BLaER1 (cell line): ENCODE measurements around the gene LCORL.
"Not testable (repeated sequence)": the region's sequence is repeated elsewhere in the genome, so short reads cannot be mapped to it uniquely, and the experiment has no call there.

Experiments used
- H3K27ac ChIP-seq: shearing (Covaris generic); formaldehyde crosslinking; 2 replicates; pipeline ENCODE4 v1.8.1; 2022
- H3K27me3 ChIP-seq: shearing (Covaris generic); formaldehyde crosslinking; 2 replicates; pipeline ENCODE4 v1.8.1; 2022
- H3K36me3 ChIP-seq: shearing (Covaris generic); formaldehyde crosslinking; 2 replicates; pipeline ENCODE4 v1.8.1; 2022
- H3K4me1 ChIP-seq: shearing (Covaris generic); formaldehyde crosslinking; 2 replicates; pipeline ENCODE4 v1.8.1; 2022
- H3K4me2 ChIP-seq: shearing (Covaris generic); formaldehyde crosslinking; 2 replicates; pipeline ENCODE4 v1.8.1; 2022
- H3K4me3 ChIP-seq: shearing (Covaris generic); formaldehyde crosslinking; 2 replicates; pipeline ENCODE4 v1.8.1; 2022
- H3K9ac ChIP-seq: shearing (Covaris generic); formaldehyde crosslinking; 2 replicates; pipeline ENCODE4 v1.8.1; 2022
- H3K9me3 ChIP-seq: shearing (Covaris generic); formaldehyde crosslinking; 2 replicates; pipeline ENCODE4 v1.8.1; 2022
- H4K20me1 ChIP-seq: shearing (Covaris generic); formaldehyde crosslinking; 2 replicates; pipeline ENCODE4 v1.8.1; 2022
- Cebpa-rat ChIP-seq: shearing (Covaris generic); IDR thresholded peaks from 2 replicates; pipeline ENCODE4 v1.8.1; 2022

LCORL gene

GRCh38 chr4:17869327-17869726 is 152.2 kb downstream of the LCORL start:
- Histone ChIP-seq H3K36me3 (peaks cover under 1% of the 10 kb centered on the region), H3K4me3 (no peak overlapping the region), H3K9ac (no peak overlapping the region), H4K20me1 (no peaks in the 10 kb centered on the region), H3K4me2 (no peak overlapping the region), H3K27me3 (no peaks in the 10 kb centered on the region), H3K27ac (no peak overlapping the region), H3K9me3 (0 out of 2 replicates have a peak, but pooled peaks cover under 1% of the 10 kb centered on the region), H3K4me1 (no peaks in the 10 kb centered on the region)
- no peak for TF ChIP-seq Cebpa-rat

GRCh38 chr4:17867276-17867675 is 154.3 kb downstream of the LCORL start:
- Histone ChIP-seq H3K27ac (no peak overlapping the region), H3K4me1 (no peaks in the 10 kb centered on the region)

GRCh38 chr4:17866810-17867209 is 154.7 kb downstream of the LCORL start:
- Histone ChIP-seq H3K9ac (no peak overlapping the region), H3K4me1 (no peaks in the 10 kb centered on the region), H3K27me3 (no peaks in the 10 kb centered on the region), H3K9me3 (peaks cover 26% of the 10 kb centered on the region), H3K4me3 (no peak overlapping the region), H4K20me1 (no peaks in the 10 kb centered on the region), H3K36me3 (peaks cover 26% of the 10 kb centered on the region), H3K27ac (no peak overlapping the region), H3K4me2 (no peak overlapping the region)
- no peak for TF ChIP-seq Cebpa-rat

More at GRCh38 chr4:17867276-17867675, 154.3 kb downstream of the LCORL start:
- Histone ChIP-seq H3K9me3 (peaks cover 21% of the 10 kb centered on the region), H3K27me3 (no peaks in the 10 kb centered on the region), H3K4me3 (no peak overlapping the region), H3K36me3 (peaks cover 21% of the 10 kb centered on the region), H3K9ac (no peak overlapping the region), H4K20me1 (no peaks in the 10 kb centered on the region), H3K4me2 (no peak overlapping the region)
- no peak for TF ChIP-seq Cebpa-rat

- H4K20me1 ChIP-seq = no peaks in the 10 kb centered on the region
- no peak overlapping the region for H3K27ac ChIP-seq
- peaks cover 35% of the 10 kb centered on the region for H3K9me3 ChIP-seq
- no peaks in the 10 kb centered on the region for H3K4me1 ChIP-seq
- no peaks in the 10 kb centered on the region for H3K27me3 ChIP-seq
- H3K36me3 ChIP-seq = peaks cover 34% of the 10 kb centered on the region
- no peak overlapping the region for H3K4me3 ChIP-seq
- TF ChIP-seq Cebpa-rat = no peak
- H3K4me2 ChIP-seq = no peak overlapping the region
- no peak overlapping the region for H3K9ac ChIP-seq
Measured at GRCh38 chr4:17865866-17866363, 155.6 kb downstream of the LCORL start.

GRCh38 chr4:17861906-17862305 is 159.6 kb downstream of the LCORL start:
- not testable (repeated sequence) for H3K4me2 ChIP-seq, H3K9ac ChIP-seq, H3K27ac ChIP-seq, H3K4me1 ChIP-seq, H3K4me3 ChIP-seq, H4K20me1 ChIP-seq, H3K27me3 ChIP-seq
- H3K36me3 ChIP-seq = peaks cover 38% of the 10 kb centered on the region
- H3K9me3 ChIP-seq = peaks cover 37% of the 10 kb centered on the region

DNA sequence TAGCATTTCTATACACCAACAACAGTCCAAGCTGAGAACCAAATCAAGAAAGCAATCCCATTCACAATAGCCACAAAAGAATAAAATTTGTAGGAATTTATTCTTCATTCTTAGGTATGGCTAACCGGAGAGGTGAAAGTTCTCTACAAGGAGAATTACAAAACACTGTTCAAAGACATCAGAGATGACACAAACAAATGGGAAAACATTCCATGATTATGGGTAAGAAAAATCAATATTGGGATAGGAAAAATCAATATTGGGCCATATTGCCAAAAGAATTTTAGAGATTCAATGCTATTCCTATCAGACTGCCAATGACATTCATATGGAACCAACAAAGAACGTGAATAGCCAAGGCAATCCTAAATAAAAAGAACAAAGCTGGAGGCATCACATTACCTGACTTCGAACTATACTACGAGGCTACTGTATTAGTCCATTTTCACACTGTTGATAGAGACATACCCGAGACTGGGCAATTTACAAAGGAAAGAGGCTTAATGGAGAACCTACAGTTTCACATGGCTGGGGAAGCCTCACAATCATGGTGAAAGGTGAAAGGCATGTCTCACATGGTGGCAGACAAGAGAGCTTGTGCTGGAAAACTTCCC is 161.7 kb downstream of the LCORL start:
- no peak for TF ChIP-seq Cebpa-rat
- Histone ChIP-seq H3K27ac (no peak overlapping the region), H3K36me3 (peaks cover 38% of the 10 kb centered on the region), H3K4me1 (no peaks in the 10 kb centered on the region), H3K4me3 (no peak overlapping the region), H3K9me3 (peaks cover 37% of the 10 kb centered on the region), H3K27me3 (no peaks in the 10 kb centered on the region), H3K4me2 (no peak overlapping the region), H3K9ac (no peak overlapping the region), H4K20me1 (no peaks in the 10 kb centered on the region)

DNA sequence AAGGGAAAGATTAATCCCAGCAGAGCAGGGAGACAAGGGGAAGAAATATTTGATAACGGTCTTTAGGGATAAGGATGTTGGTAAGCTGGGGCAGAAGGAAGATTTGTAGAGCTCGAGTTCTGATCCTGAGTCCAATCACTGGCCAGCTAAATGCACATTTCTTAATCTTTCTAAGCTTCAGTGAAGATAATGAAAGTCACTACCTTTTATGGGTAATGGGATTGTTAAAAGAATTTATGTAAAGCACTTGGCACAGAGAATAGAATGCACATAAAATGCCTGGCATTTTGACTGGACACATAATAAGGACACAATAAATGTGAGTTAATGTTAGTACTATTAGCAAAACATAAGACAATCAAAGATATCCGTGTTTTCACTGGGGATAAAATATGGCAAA is 167.5 kb downstream of the LCORL start:
- Histone ChIP-seq H3K9me3 (no peaks in the 10 kb centered on the region; the same call in 1 of the 2 replicates), H3K27me3 (no peaks in the 10 kb centered on the region), H3K4me2 (no peak overlapping the region), H4K20me1 (no peaks in the 10 kb centered on the region), H3K4me1 (no peaks in the 10 kb centered on the region), H3K36me3 (no peaks in the 10 kb centered on the region; the same call in 1 of the 2 replicates), H3K9ac (no peak overlapping the region), H3K4me3 (no peak overlapping the region), H3K27ac (no peak overlapping the region)
- no peak for TF ChIP-seq Cebpa-rat

- no peaks in the 10 kb centered on the region for H4K20me1 ChIP-seq
- H3K4me2 ChIP-seq = no peak overlapping the region
- no peak overlapping the region for H3K9ac ChIP-seq
- H3K4me1 ChIP-seq = no peaks in the 10 kb centered on the region
- no peak overlapping the region for H3K4me3 ChIP-seq
- peaks cover 16% of the 10 kb centered on the region for H3K36me3 ChIP-seq
- TF ChIP-seq Cebpa-rat = no peak
- no peaks in the 10 kb centered on the region for H3K27me3 ChIP-seq
- H3K27ac ChIP-seq = no peak overlapping the region
- H3K9me3 ChIP-seq = 0 out of 2 replicates have a peak, but pooled peaks cover 5% of the 10 kb centered on the region
Measured at GRCh38 chr4:17851959-17852358, 169.6 kb downstream of the LCORL start.

DNA sequence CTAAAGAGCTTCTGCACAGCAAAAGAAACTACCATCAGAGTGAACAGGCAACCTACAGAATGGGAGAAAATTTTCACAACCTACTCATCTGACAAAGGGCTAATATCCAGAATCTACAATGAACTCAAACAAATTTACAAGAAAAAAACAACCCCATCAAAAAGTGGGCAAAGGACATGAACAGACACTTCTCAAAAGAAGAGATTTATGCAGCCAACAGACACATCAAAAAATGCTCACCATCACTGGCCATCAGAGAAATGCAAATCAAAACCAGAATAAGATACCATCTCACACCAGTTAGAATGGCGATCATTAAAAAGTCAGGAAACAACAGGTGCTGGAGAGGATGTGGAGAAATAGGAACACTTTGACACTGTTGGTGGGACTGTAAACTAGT is 171.3 kb downstream of the LCORL start:
- H3K9me3 ChIP-seq, H3K9ac ChIP-seq, H3K4me3 ChIP-seq, H3K27me3 ChIP-seq, H3K4me1 ChIP-seq, H3K27ac ChIP-seq, H3K4me2 ChIP-seq, H4K20me1 ChIP-seq: not testable (repeated sequence)
- peaks cover 31% of the 10 kb centered on the region for H3K36me3 ChIP-seq

DNA sequence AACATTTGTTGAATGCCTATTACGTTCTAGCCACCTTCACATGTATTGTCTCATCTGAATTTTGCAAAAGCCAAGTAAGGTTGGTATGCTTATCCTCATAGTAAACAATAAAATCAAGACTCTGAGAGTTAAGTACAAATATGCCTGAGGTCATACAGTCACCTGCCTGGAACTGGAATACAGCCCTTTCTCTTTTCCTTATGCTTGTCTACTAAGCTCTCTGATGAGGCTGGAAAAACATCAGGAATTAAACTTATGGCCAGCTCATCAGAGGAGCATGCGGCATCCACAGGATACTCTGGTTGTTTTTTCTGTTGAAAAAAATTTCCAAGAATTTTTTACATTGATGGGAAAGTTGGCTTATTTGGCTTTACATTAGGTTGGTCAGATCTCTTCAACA is 175.3 kb downstream of the LCORL start:
- TF ChIP-seq Cebpa-rat = no peak
- peaks cover 70% of the 10 kb centered on the region for H3K36me3 ChIP-seq
- H3K27me3 ChIP-seq = no peaks in the 10 kb centered on the region
- H3K9me3 ChIP-seq = 0 out of 2 replicates have a peak, but pooled peaks cover 5% of the 10 kb centered on the region
- H3K9ac ChIP-seq = no peak overlapping the region
- no peaks in the 10 kb centered on the region for H4K20me1 ChIP-seq
- H3K27ac ChIP-seq = no peak overlapping the region
- H3K4me3 ChIP-seq = no peak overlapping the region
- H3K4me1 ChIP-seq = no peaks in the 10 kb centered on the region
- no peak overlapping the region for H3K4me2 ChIP-seq
